NCI-H1417 treated with DMSO at 0.1 percent for 48 hours (cell line): ENCODE data around the gene TCF12.
A peak's percentile ranks its signal among the peaks of the same experiment; 100 is the strongest.

Experiments
- DNase-seq: peaks from one replicate; lab custom pipeline; 2025; lab: John Stamatoyannopoulos, UW

The TCF12 gene

DNA sequence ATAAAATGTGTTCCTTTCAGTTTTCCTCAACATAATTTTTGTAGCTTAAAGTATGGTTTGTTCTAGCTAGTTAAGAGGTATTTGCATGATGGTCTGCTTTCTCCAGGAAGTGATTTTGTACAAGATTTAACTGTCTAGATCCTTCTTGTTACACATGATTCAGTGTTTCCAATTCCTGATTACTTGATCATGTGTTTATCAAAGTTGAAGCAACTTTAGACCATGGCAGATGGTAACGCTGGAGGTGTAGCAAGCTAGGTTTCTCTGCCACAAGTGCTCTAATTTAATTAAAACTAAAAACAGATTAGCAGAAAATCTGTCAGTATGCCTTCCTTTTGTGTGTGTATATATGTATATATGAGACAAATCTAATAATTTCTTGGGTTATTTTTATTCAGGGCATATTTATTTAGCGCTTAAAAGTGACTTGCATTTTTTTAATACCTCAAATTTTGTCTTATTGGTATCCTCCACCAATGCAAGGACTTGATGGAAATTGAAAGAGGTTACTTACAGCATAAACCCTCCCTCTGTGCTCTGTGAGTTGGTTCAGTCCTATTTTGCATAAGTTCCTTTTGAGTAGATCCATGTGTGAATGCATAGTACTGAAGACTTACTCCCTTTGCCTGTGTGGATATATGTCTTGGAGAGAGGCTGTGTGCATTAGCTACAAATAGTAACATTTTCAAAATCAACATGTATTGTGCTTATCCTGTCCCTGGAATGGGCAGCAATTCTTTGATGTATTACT, 300.6 kb downstream of the TCF12 start:
- peak; percentile 47 for DNase-seq

DNA sequence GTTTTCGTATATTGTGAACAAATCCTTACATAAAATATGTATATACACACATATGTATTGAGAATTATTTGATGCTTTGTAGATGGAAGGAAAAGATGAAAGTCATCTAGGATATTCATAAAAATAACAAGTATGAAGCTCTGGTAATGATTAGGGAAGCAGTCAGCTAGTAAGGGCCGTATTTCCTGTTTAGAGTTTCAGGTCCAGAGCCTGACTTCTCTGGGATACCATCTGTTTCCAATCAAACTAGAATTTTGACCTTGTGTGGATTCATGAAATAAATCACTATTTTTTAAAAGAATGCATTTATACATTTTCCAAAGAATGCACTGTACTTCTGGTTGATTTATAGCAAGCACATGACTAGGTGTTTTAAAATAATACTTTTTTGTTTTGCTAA, 301.8 kb downstream of the TCF12 start:
- DNase-seq, result no peak

DNA sequence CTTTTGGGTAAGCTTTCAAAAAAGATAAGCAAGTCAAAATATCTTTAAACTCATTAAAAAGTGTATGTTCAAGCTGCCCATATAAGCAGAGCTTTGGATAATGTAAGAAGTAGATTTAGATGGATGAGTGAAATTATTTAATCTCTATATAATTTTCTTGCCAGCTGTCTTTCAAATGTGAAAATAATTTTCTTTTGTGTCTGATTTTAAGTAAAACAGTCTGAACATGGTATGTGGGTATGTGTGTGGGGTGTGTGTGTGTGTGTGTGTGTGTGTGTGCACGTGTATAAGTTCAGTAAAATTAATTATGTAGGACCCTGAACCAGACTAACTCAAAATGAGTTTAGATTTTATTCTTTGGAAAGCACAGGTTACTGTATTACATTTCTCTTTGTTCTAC, 302.7 kb downstream of the TCF12 start:
- DNase-seq, result no peak

DNA sequence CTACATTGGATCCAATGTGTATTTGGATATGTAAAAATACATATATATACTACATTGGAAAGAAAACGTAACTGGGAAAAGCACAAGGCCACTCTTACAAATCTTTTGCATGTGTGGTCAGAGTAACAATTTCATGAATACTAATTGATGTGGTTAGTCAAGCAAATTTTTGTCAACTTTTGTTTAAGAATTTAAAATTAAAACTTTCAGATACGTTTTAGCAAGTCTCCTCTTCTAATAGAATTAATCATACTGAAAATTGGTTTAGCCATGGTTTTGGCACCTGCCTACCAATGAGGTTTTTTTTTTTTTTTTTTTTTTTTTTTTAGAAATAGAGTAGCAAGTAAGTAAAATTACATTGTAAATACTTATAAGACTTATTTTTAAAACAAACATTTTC, 304.9 kb downstream of the TCF12 start:
- DNase-seq, result no peak

DNA sequence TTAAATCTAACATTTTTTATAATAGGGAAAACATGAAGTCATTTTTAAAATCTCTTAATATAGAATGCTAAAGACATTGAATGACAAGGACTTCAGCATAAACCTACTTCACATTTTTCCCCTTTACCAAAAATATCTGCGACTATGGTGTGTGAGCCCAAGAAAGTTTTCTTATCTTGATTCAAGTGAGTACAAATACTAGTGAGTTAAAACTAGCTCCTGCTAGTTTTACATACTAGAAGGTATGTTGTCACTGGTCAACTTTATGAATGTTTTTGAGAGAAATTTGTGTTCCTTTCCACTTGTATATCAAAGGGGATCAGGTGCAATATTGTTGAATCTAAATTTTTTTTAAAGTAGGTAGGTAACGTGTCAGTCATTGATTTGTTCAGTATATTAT, 305.4 kb downstream of the TCF12 start:
- no peak for DNase-seq

DNA sequence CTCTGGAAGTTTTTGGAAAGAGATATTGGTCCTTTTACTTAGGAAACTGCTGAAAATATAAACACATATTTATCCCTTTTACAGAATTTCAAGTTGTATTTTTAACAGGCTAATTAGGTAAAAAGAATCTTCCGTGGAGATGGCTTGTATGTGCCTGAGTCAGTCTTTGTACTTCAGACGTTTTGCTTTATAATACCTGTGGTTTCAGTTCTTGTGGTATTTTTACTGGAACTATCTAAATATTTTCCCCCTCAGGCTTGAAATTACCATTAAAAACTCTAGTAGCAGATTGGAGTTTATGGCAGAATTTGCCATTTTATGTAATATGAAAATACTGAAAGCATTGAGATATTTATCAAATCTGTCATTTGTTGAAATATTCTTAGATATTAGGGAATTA, 306.2 kb downstream of the TCF12 start:
- DNase-seq, result no peak

DNA sequence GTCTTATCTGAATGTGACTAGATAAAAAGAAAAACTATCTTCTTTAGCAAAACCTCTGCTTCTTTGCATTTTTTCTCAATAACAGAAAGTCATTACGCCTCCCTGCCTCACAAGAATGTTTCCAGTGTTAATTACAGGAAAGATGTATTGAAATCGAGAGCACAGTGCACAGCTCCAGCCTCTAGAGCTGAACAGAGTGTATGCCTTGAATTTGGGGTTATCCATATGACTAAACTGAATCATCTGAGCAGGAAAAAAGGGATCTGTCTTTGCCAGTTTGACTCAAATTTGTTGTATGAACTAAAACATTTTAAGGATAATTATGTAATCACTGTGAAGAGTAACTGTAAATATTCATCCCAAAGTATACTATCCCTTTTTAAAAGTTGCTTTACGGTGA, 308.7 kb downstream of the TCF12 start:
- no peak for DNase-seq

DNA sequence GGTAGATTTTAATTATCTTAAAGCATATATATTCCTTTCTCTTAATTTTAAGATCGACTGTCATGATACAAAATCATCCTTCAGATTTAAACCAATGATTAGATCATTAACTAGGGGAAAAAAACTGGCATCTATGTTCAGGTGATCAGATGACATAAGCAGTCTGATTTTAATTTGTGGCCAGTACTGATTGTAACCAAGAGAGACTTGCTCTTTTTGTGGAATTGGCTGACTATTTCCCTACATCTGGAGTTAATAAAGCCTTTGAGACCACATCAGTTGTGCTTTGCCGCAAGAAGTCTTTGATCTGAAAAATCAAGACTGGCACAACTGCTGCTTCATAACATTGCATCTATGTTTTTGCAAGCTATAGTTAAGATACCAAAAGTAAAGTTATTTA, 309.5 kb downstream of the TCF12 start:
- no peak for DNase-seq

DNA sequence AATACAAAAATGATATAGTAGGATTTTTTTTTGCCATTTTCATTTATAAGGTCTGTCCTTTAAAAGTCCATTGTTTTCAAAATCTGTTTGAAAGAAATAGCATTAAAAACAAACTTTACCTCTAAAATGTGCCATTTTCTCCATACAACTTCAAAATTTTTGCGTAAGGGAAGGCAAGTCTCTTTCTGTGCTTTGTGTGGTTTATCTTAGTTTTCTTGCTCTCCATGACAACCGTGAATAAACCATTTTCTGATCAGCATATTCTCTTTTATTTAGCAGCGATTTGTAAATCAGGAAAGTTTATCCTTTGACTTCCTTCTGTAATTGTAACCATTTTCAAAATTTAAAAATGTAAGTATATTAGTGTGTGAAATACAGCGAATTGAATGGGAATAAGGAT, 310.0 kb downstream of the TCF12 start:
- no peak for DNase-seq

DNA sequence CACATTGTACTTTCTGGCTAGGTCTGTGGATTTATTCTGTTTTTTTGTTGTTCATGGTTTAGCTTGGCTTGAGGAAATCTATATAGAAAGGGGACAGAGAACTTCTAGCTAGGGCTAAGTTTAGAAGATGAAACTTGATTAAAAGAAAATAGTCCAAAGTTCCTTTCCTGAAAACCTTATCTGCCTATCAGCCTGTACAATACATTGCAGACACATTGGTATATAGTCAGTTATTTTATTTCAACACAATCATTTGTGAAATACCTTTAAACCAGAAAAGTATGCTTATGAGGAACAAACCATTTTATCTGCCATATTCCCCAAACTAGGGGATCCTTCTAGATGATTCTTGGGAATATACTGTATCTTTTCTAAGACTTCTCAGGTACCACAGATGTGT, 310.6 kb downstream of the TCF12 start:
- no peak for DNase-seq

DNA sequence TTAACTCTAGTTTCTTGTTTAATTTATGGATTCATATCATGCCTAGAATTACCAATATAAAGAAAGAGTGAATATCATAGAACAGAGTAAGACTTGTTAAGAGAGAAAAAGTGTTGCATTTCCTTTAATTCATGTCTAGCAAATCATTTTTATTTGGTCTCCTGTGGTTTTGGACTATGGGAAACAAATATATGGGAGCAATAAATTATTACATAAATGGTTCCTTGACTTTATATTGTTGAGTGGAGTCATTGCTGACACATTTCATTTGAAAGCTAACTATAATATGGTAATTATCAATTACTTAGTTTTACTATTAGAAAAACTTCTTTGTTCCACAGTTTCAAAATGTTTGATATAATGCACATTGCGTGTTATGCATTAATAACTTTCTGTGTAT, 313.1 kb downstream of the TCF12 start:
- peak; percentile 13 for DNase-seq

DNA sequence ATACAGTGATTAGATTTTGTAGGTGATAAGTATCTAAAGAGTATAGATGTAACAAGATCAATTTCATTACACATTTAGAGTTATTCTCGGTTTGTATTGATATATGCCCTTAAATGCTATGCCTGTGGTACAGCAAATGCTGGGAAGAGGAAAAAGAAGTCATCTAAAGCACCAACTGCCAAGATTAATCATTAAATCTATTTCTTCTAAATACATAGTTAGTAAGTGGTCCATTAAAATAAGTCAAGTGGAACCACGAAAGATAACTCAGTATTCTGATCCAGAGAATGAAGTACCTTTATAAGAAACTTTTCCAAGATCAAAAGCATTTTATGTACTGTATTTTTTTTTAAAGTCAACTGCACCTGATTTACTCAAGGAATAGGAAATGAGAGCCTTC, 315.7 kb downstream of the TCF12 start:
- DNase-seq, result no peak

DNA sequence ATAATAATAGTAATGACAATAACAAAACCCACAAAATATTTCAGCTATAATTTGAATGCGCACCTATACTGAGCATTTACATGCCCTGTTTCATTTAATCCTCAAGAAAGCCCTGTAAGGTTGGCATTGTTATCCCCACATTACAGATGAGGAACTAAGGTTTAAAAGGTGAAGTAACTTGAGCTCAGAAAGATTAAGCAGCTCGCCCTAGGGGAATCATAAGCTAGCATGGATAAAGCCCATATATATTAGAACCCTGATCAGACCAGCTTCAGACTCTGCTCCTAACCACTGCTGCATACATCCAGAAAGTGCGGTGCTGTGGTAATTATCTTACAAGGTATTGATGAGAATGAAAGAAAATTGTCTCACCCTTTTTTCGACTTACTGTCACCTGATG, 316.7 kb downstream of the TCF12 start:
- no peak for DNase-seq

DNA sequence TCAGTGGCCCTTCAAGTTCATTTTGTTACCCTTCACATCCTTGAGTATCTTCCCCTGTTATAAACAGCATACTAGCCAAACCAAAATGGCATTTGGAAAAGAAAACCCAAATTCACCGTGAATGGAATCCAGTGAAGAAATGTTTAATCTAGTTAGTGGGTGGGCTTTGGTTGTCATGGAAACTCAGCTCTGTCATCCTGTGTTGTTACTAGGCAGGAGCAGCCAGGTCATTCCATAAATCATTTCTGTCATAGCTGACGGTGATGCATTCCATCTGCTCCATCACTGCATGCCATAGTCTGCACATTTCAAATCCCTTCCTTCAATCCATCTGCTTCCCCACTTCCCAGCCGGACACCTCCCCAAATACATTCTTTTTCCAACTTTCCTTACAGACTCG, 317.4 kb downstream of the TCF12 start:
- DNase-seq, result peak; percentile 27

DNA sequence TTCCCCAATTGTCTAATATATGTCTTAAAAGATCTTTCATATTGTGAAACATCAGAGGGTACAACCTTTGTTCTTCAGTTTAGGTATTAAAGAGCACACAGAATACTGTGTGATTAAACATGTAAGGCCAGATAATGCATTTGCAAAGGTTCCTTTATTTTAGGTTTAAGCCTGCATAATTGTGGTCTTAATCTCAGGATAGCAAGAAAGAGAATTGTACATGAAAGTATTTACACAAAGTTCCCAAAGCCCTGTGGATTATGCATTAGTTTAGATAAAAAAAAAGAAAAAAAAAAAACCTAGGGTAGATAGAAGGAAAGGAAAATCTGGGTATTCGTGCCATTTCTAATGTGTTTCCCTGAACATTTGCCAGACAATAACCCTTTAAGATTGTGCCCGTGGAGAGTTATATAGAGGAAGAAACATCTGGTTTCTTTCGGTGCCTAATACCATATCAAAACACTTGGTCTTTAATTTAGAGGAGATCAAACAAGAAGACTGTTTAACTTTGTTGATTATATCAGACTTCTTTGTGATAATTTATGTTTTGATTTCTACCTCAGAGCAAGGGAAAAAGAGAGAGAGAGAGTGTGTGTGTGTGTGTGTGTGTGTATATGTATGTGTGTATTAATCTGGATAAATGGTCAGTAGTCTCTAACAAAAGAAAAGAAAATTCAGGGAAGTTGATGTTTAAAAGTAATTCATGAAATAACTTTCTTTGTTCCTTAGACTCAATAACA, 318.3 kb downstream of the TCF12 start:
- DNase-seq, result no peak

DNA sequence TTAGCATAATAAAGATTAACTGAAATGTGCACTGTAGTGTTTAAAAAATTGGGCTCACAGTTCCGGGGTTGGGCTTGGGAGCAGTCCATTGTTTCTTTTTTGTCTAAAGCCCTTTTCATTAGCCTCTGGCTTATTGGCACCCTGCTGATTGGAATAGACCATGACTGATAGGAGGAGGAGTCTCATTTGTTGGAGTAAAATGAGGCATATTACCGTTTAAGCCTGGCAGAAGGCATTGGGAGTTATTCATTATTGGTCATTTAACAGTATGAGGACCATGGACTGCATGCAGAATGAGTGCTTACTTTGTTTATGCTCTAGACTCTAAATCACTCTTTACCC, 318.8 kb downstream of the TCF12 start:
- DNase-seq, result peak; percentile 63

DNA sequence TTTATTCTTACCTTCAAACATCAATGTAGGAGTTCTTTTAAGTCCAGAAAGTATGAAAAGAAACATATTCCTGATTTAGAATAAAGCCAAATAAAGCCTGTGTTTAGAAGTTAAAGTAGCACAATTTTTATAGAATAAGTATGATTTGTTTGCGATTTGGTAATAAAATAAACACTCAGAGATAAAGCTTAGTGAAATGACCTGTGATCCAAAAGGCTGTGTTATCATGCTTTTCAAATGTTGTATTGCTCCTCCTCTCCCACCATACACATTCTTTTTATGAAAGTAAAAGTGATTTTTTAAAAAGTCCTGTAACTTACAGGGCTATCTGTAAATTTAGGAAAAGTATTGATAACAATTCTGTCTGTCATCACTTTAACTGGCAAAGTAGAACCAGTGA, 319.2 kb downstream of the TCF12 start:
- no peak for DNase-seq

DNA sequence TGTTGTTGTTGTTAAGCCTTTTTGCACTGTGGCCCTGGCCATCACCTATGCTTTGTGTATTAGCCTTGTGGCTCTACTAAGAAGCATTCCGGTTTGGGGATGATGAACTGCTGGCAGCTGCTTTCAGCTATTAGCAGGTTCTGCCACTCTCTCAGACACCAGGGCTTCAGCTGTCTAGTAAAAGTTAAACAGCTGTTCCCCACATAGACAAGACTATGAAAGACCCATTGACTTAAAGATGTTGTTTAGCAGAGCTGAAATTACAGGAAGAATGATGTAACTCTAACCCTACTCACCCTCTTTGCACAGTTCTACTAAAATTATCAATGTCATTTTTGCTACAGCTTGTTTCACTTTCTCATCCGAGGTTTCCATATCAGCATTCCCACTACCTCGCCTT, 326.7 kb downstream of the TCF12 start:
- DNase-seq, result peak; percentile 40

DNA sequence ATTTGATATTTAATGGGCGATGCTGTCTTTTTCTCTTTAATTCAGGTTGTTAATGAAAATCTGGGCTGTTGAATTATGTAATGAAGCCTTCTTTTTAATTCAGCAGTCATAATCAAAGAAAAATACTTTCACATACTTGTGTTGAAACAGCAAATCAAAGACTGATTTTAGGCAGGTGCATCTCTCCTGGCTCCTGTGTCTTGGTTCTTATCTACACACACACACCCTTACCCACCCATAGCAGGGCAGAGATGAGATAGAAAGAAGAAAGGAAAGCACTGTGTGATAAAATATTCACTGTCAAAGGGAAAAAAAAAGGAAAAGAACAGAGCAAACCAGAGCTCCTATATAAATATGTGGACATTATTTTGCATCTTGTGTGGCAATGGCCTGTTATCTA, 327.3 kb downstream of the TCF12 start:
- DNase-seq, result no peak

DNA sequence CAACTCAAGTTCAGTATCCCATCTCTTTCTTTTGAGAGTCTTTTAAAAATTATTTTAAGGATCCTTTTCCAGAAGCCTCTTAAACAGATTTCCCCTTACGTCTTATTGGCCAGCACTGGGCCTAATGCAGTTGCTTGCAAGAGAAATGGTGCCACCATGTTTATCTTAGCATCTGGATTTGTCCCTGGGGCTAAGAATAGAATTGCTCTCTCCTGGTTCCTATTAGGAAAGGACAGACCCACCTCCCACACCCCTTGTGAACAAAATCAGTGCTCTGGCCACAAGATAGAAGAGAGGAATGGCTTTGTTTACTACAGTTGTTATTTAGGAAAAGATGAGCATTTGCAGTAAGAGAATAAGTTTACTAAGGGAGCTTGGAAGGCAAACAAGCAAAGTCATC, 329.6 kb downstream of the TCF12 start:
- no peak for DNase-seq

DNA sequence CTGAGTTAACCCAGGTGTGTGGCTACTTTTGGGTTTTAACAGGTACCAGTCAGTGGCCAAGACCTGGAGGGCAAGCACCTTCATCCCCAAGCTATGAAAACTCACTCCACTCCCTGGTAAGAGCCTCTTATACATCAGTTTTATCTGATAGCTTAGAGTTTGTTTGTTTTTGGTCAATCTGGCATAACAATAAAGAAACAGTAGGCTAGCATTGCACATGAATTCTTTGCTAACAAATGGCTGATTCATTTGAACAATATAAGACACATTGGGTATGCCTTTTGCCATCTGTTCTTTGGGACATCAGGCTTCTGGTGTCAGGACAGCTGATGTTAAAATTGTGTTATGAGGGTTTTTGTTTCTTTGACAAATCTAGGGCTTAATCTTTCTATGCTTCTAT, 332.9 kb downstream of the TCF12 start:
- no peak for DNase-seq

DNA sequence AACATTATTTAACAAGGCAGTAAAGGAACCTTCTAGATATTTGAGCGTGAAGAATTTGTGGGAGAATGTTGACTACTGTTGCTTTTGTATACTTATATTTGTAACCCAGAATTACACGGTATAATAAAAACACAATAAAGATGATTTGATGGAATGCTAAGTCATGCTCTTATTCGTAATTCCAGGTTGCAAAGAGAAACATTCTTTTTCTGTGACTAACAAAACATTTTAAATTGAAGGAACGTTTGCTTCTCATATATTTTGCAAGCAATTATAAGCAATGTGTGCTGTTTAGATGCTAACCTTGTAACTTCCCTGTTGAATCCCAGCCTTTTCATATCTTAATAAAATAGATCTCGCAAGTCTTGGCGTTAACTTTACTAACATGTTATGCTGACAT, 333.5 kb downstream of the TCF12 start:
- DNase-seq, result no peak

DNA sequence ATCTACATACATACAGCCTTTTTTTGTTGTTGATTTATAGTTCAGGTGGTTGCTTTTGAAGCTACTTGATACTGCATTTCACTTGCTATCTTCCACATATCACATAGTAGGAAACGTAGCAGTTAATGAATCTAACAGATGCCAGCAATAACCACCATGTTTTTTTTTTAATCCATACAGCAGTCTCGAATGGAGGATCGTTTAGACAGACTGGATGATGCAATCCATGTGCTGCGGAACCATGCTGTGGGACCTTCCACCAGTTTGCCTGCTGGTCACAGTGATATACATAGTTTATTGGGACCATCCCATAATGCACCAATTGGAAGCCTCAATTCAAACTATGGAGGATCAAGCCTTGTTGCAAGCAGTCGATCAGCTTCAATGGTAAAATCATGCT, 334.6 kb downstream of the TCF12 start:
- no peak for DNase-seq

DNA sequence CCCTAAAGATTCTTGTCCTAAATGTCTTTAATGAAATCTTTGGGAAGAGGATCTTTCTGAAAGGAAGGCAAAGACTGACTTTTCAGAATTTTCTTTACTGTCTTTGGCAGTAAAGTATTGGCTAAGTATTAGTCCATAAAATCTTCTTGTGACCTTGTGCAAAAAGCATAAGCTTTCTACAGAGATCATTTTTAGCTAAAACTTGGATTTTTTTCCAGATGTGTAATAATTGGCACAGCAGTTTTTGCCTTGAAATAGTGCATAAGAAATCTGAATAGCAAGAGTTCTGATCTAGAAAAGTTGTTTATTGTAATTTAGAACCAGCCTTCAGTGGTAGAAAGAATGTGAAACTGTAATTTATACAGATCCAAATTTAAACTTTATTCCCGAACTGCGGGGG, 335.1 kb downstream of the TCF12 start:
- DNase-seq, result no peak
